ENCODE measurements around the gene NFKB2.

NFKB2 gene

GRCh38 chr10:102408728-102409603, 13.5 kb downstream of the NFKB2 start:
- DNase-seq (ENCODE audit: low spot score): peak; percentile 50

- DNase-seq (ENCODE audit: low spot score): no peak
Observed at GRCh38 chr10:102409604-102410428, 14.3 kb downstream of the NFKB2 start.

GRCh38 chr10:102410429-102411073, 15.0 kb downstream of the NFKB2 start:
- DNase-seq (ENCODE audit: low spot score): no peak

GRCh38 chr10:102411341-102412255, 16.1 kb downstream of the NFKB2 start:
- DNase-seq (ENCODE audit: low spot score): no peak

- no peak for DNase-seq (ENCODE audit: low spot score)
Observed at GRCh38 chr10:102412293-102412692, 16.8 kb downstream of the NFKB2 start.

- DNase-seq (ENCODE audit: low spot score): no peak
Observed at GRCh38 chr10:102413053-102413705, 17.7 kb downstream of the NFKB2 start.

- DNase-seq (ENCODE audit: low spot score): no peak
Observed at GRCh38 chr10:102413806-102414561, 18.5 kb downstream of the NFKB2 start.

GRCh38 chr10:102414749-102415148, 19.2 kb downstream of the NFKB2 start:
- DNase-seq (ENCODE audit: low spot score): no peak

- no peak for DNase-seq (ENCODE audit: low spot score)
Observed at GRCh38 chr10:102416283-102416682, 20.8 kb downstream of the NFKB2 start.

- no peak for DNase-seq (ENCODE audit: low spot score)
Observed at GRCh38 chr10:102416695-102417094, 21.2 kb downstream of the NFKB2 start.

GRCh38 chr10:102418622-102419268, 23.2 kb downstream of the NFKB2 start, which contains the start of gene PSD:
Gene PSD, minus strand, starts transcription at chr10:102418785. Its CDS starts 1,747 bp downstream, at chr10:102417038.
- DNase-seq (ENCODE audit: low spot score): no peak

GRCh38 chr10:102419269-102420180, 24.0 kb downstream of the NFKB2 start:
- peak; percentile 79 for DNase-seq (ENCODE audit: low spot score)

GRCh38 chr10:102420181-102420713, 24.7 kb downstream of the NFKB2 start:
- DNase-seq (ENCODE audit: low spot score): no peak

GRCh38 chr10:102420714-102421506, 25.4 kb downstream of the NFKB2 start, which contains the start of gene FBXL15:
Gene FBXL15, plus strand, starts transcription at chr10:102420836. Its CDS starts 294 bp downstream, at chr10:102421130.
- DNase-seq (ENCODE audit: low spot score): peak; percentile 98

- no peak for DNase-seq (ENCODE audit: low spot score)
Observed at GRCh38 chr10:102421507-102421756, 25.9 kb downstream of the NFKB2 start.

- peak; percentile 35 for DNase-seq (ENCODE audit: low spot score)
Observed at GRCh38 chr10:102421757-102422512, 26.4 kb downstream of the NFKB2 start.
